ENCODE measurements around the gene SFRP5. TPM values are rescaled to one million over a fixed set of nuclear protein-coding genes. Genes with fewer than 3 reads are reported as not detected.

SFRP5 gene
- total RNA-seq, 1 donor from 2014 or later, result 0.16 TPM

GRCh38 chr10:97782455-97783228 is 10.8 kb upstream of the SFRP5 start:
- no peaks in the 10 kb centered on the region for H3K36me3 Mint-ChIP-seq (ENCODE audit: low read depth, unreplicated experiment)
- no peak overlapping the region for H3K27ac Mint-ChIP-seq (ENCODE audit: unreplicated experiment)
- Histone ChIP-seq H3K9me3 (ENCODE audit: insufficient read depth, low read depth, low read length) (no peaks in the 10 kb centered on the region), H3K4me1 (ENCODE audit: insufficient read depth, low read length) (peaks cover 2% of the 10 kb centered on the region), H3K79me2 (ENCODE audit: insufficient read depth, low read length) (no peaks in the 10 kb centered on the region), H3K27me3 (ENCODE audit: insufficient read depth, low read length) (peaks cover 10% of the 10 kb centered on the region), H2AFZ (ENCODE audit: low read depth, low read length) (no peak overlapping the region), H3K4me3 (ENCODE audit: insufficient read depth, low read depth, low read length) (no peak overlapping the region), H4K20me1 (ENCODE audit: insufficient read depth, low read length) (no peaks in the 10 kb centered on the region), H3K4me2 (ENCODE audit: low read length) (no peak overlapping the region), H3K36me3 (ENCODE audit: insufficient read depth, low read length) (no peaks in the 10 kb centered on the region), H3K27ac (ENCODE audit: low read depth, low read length) (no peak overlapping the region), H3K9ac (ENCODE audit: low read length) (no peak overlapping the region)
- DNase-seq (ENCODE audit: low read depth) (no peak), FAIRE-seq (no peak)
- H3K9me3 Mint-ChIP-seq (ENCODE audit: unreplicated experiment), result no peaks in the 10 kb centered on the region
- peaks cover 5% of the 10 kb centered on the region for H3K4me1 Mint-ChIP-seq (ENCODE audit: low read depth, unreplicated experiment)
- no peak for TF ChIP-seq CTCF (IDR thresholded peaks at IDR 0.05; ENCODE audit: insufficient read depth, low read depth, low read length)
- TF ChIP-seq EZH2 (IDR thresholded peaks at IDR 0.05; ENCODE audit: insufficient read depth, low read length), result no peak
- peaks cover 28% of the 10 kb centered on the region for H3K27me3 Mint-ChIP-seq (ENCODE audit: low read depth, unreplicated experiment)
- H3K4me3 Mint-ChIP-seq (ENCODE audit: unreplicated experiment), result no peak overlapping the region

GRCh38 chr10:97781618-97782331 is 10.0 kb upstream of the SFRP5 start:
- FAIRE-seq (no peak), DNase-seq (ENCODE audit: low read depth) (no peak)
- H3K36me3 ChIP-seq (ENCODE audit: insufficient read depth, low read length), result no peaks in the 10 kb centered on the region
- H2AFZ ChIP-seq (ENCODE audit: low read depth, low read length), result no peak overlapping the region
- H3K4me1 Mint-ChIP-seq (ENCODE audit: low read depth, unreplicated experiment), result peaks cover 5% of the 10 kb centered on the region
- H3K4me3 Mint-ChIP-seq (ENCODE audit: unreplicated experiment), result no peak overlapping the region
- H3K9ac ChIP-seq (ENCODE audit: low read length), result no peak overlapping the region
- no peaks in the 10 kb centered on the region for H4K20me1 ChIP-seq (ENCODE audit: insufficient read depth, low read length)
- H3K4me3 ChIP-seq (ENCODE audit: insufficient read depth, low read depth, low read length), result no peak overlapping the region
- peaks cover 23% of the 10 kb centered on the region for H3K27me3 Mint-ChIP-seq (ENCODE audit: low read depth, unreplicated experiment)
- no peaks in the 10 kb centered on the region for H3K9me3 Mint-ChIP-seq (ENCODE audit: unreplicated experiment)
- H3K79me2 ChIP-seq (ENCODE audit: insufficient read depth, low read length), result no peaks in the 10 kb centered on the region
- no peaks in the 10 kb centered on the region for H3K9me3 ChIP-seq (ENCODE audit: insufficient read depth, low read depth, low read length)
- peaks cover 6% of the 10 kb centered on the region for H3K27me3 ChIP-seq (ENCODE audit: insufficient read depth, low read length)
- no peaks in the 10 kb centered on the region for H3K36me3 Mint-ChIP-seq (ENCODE audit: low read depth, unreplicated experiment)
- TF ChIP-seq CTCF (IDR thresholded peaks at IDR 0.05; ENCODE audit: insufficient read depth, low read depth, low read length), result no peak
- TF ChIP-seq EZH2 (IDR thresholded peaks at IDR 0.05; ENCODE audit: insufficient read depth, low read length), result no peak
- peaks cover 2% of the 10 kb centered on the region for H3K4me1 ChIP-seq (ENCODE audit: insufficient read depth, low read length)
- H3K27ac Mint-ChIP-seq (ENCODE audit: unreplicated experiment), result no peak overlapping the region
- H3K4me2 ChIP-seq (ENCODE audit: low read length), result no peak overlapping the region
- no peak overlapping the region for H3K27ac ChIP-seq (ENCODE audit: low read depth, low read length)

Measured in astrocyte (in vitro differentiated cells and primary cell).